ENCODE measurements around the gene PMPCA. TPM values are rescaled to one million over a fixed set of nuclear protein-coding genes. Genes with fewer than 3 reads are reported as not detected.

PMPCA gene
- total and polyA plus RNA-seq, 2 donors (not counting 3 experiments of a cell fraction or from before 2014, with no cell fraction given): 69.0 to 75.3 TPM

- BruUV-seq (replicated peaks): no TSS peak
- no peak overlapping the region for H3K4me2 ChIP-seq (ENCODE audit: insufficient read depth, low read length)
- intact Hi-C loops (cut with micrococcal nuclease) (no loop called here), dilution Hi-C loops (cut with MboI; ENCODE audit: extremely low pct_ligation_motif_present, low sequenced_read_pairs) (no loop called here)
- ChIA-PET POLR2A (no interaction called here), CTCF (no interaction called here)
- no peak overlapping the region for H2AFZ ChIP-seq (ENCODE audit: low read depth, low read length)
- H3K9me1 ChIP-seq (replicated peaks; ENCODE audit: control insufficient read depth, extremely low read depth, insufficient read depth, low read length): no peaks in the 10 kb centered on the region
- H3K9ac ChIP-seq (replicated peaks; ENCODE audit: extremely low read depth, insufficient read depth, low read length): no peak overlapping the region
- no peaks in the 10 kb centered on the region for H4K20me1 ChIP-seq (replicated peaks; ENCODE audit: control insufficient read depth, extremely low read depth, insufficient read depth, low read length)
- no peaks in the 10 kb centered on the region for H3K9me3 ChIP-seq (replicated peaks; ENCODE audit: control insufficient read depth, insufficient read depth, low read length)
- peaks cover 35% of the 10 kb centered on the region for H3K79me2 ChIP-seq (ENCODE audit: control insufficient read depth, insufficient read depth, low read length)
- H3K4me3 ChIP-seq (replicated peaks in 1 of 3; ENCODE audit: insufficient read depth in 1 of 3, low read depth in 1 of 3, low read length in 3 of 3): no peak overlapping the region
- FAIRE-seq: no peak
- DNase-seq (ENCODE audit: low read depth, low spot score): no peak
- no peaks in the 10 kb centered on the region for H3K4me1 ChIP-seq (ENCODE audit: control insufficient read depth, extremely low read depth, insufficient read depth, low read length)
- no peak for TF ChIP-seq CTCF (IDR thresholded peaks at IDR 0.05; ENCODE audit: extremely low read depth in 1 of 2, insufficient read depth in 1 of 2, low read depth in 1 of 2, low read length in 2 of 2)
- TF ChIP-seq FOS (IDR thresholded peaks at IDR 0.05; ENCODE audit: borderline replicate concordance, insufficient read depth, low read length): no peak
- no peak for TF ChIP-seq JUN (IDR thresholded peaks at IDR 0.05; ENCODE audit: borderline replicate concordance, insufficient read depth, insufficient read length, low read depth)
- TF ChIP-seq POLR2AphosphoS5 (IDR thresholded peaks at IDR 0.05; ENCODE audit: insufficient read depth, low read depth, low read length): no peak
- TF ChIP-seq, protein P1, sequence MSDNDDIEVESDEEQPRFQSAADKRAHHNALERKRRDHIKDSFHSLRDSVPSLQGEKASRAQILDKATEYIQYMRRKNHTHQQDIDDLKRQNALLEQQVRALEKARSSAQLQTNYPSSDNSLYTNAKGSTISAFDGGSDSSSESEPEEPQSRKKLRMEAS (IDR thresholded peaks at IDR 0.05; ENCODE audit: insufficient read depth, insufficient read length): no peak
- no peak for TF ChIP-seq GATA2 (IDR thresholded peaks at IDR 0.05; ENCODE audit: insufficient read depth, insufficient read length, low read depth, low read length)
- no peak for TF ChIP-seq EZH2 (IDR thresholded peaks at IDR 0.05; ENCODE audit: borderline replicate concordance, low read depth, low read length, severe bottlenecking)
- no peak for TF ChIP-seq MYC (IDR thresholded peaks at IDR 0.05; ENCODE audit: low read depth, low read length)
- no peak for TF ChIP-seq POLR2A (IDR thresholded peaks at IDR 0.05; ENCODE audit: low read depth, low read length)
- H3K27me3 ChIP-seq (ENCODE audit: control insufficient read depth in 2 of 2, insufficient read depth in 2 of 2, low read length in 2 of 2): no peaks in the 10 kb centered on the region
- H3K27ac ChIP-seq (ENCODE audit: insufficient read depth, low read depth, low read length): no peak overlapping the region
- peaks cover 41 to 79% of the 10 kb centered on the region in 2 experiments for H3K36me3 ChIP-seq (ENCODE audit: control insufficient read depth in 2 of 2, extremely low read depth in 1 of 2, insufficient read depth in 2 of 2, low read length in 2 of 2)
These were observed 57.3 kb downstream of the PMPCA start for GRCh38 chr9:136467766-136468165.

All from endothelial cell of umbilical vein (primary cell).